IPS-18a (cell line): Measurements from ENCODE around the gene DGKH.
A peak's percentile ranks its signal among the peaks of the same experiment; 100 is the strongest.
"Not testable (repeated sequence)": the region's sequence is repeated elsewhere in the genome, so short reads cannot be mapped to it uniquely, and the experiment has no call there.

Experiments
- H3K27ac ChIP-seq: one replicate; pipeline ENCODE4 v1.5.1; 2013; ENCODE audit warnings: low read length
- H3K27me3 ChIP-seq: one replicate; pipeline ENCODE4 v1.6.1; 2013; ENCODE audit warnings: mild to moderate bottlenecking, low read length; ENCODE audit not compliant: control insufficient read depth, insufficient read depth
- H3K36me3 ChIP-seq: one replicate; pipeline ENCODE4 v1.6.1; 2013; ENCODE audit warnings: low read depth, low read length; ENCODE audit not compliant: control insufficient read depth
- H3K4me1 ChIP-seq: one replicate; pipeline ENCODE4 v1.6.1; 2013; ENCODE audit warnings: low read depth, low read length; ENCODE audit not compliant: control insufficient read depth
- H3K4me3 ChIP-seq: one replicate; pipeline ENCODE4 v1.5.1; 2013; ENCODE audit warnings: low read length
- H3K9ac ChIP-seq: one replicate; pipeline ENCODE4 v1.6.1; 2013; ENCODE audit warnings: mild to moderate bottlenecking, low read length, moderate library complexity
- H3K9me3 ChIP-seq: one replicate; pipeline ENCODE4 v1.6.1; 2013; ENCODE audit warnings: low read depth, low read length; ENCODE audit not compliant: control insufficient read depth

DGKH gene

GRCh38 chr13:42076309-42076713 is 27.9 kb downstream of the DGKH start:
- H3K27me3 ChIP-seq: no peaks in the 10 kb centered on the region
- H3K9me3 ChIP-seq: no peaks in the 10 kb centered on the region
- no peak overlapping the region for H3K4me3 ChIP-seq
- H3K36me3 ChIP-seq: no peaks in the 10 kb centered on the region
- H3K4me1 ChIP-seq: no peaks in the 10 kb centered on the region
- no peak overlapping the region for H3K27ac ChIP-seq
- H3K9ac ChIP-seq: no peak overlapping the region

DNA sequence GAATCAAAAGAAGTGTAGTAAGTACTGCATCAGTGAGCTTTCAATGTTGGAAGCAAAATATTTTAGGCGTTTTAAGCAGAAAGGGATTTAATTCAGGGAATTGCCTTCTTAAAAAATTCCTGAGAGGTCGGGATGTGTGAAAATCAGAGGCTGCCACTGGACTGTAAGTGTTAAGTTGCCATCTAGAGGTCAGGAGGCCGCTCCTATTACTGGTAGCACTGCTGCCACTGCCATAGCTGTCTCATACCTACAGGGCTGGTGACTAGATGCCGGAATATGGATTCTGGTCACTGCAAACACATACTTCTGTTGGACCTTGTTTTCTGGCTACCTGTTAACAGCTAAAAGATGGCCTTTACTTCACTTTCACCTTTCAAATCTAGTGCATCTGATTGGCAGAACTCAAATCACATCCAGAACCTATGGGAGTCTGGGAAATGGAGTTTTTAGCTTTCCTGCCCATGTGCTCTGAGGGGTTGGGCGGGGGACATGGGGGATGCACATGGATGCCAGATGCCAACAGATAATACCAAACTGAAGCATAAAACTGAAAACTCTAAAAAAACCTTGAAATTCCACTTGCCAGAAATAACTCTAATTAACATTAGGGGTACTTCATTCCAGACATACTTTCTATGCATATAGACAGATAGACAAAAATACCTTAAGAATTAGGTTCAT is 29.8 kb downstream of the DGKH start:
- H3K36me3 ChIP-seq: no peaks in the 10 kb centered on the region
- H3K27me3 ChIP-seq: no peaks in the 10 kb centered on the region
- no peaks in the 10 kb centered on the region for H3K4me1 ChIP-seq
- H3K4me3 ChIP-seq: no peak overlapping the region
- no peaks in the 10 kb centered on the region for H3K9me3 ChIP-seq
- peak overlapping the region; percentile 35 for H3K27ac ChIP-seq
- no peak overlapping the region for H3K9ac ChIP-seq

GRCh38 chr13:42083138-42083770 is 34.8 kb downstream of the DGKH start:
- Histone ChIP-seq H3K36me3 (no peaks in the 10 kb centered on the region), H3K4me1 (no peaks in the 10 kb centered on the region), H3K9ac (no peak overlapping the region), H3K9me3 (no peaks in the 10 kb centered on the region), H3K4me3 (no peak overlapping the region), H3K27me3 (no peaks in the 10 kb centered on the region), H3K27ac (no peak overlapping the region)

DNA sequence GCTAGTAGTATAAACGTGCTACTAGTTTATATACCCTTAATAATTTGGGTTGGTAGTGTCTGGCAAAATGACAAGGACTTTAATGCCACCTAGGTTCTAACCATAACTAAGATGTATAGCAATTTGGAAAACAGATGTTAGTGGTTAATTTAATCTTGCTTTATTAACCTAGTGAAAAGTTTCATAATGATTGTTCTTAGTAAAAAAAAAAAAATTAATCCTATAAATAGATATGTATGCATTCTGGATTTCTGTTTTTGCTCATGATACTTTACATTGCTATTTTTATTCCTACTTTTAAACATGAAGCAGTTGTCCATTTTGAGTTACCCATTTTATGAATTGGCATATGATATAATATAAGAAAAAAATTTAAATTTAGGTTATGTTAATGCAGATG is 36.3 kb downstream of the DGKH start:
- Histone ChIP-seq H3K9me3 (no peaks in the 10 kb centered on the region), H3K27ac (no peak overlapping the region), H3K4me1 (no peaks in the 10 kb centered on the region), H3K4me3 (no peak overlapping the region), H3K9ac (no peak overlapping the region), H3K27me3 (no peaks in the 10 kb centered on the region), H3K36me3 (no peaks in the 10 kb centered on the region)

- no peaks in the 10 kb centered on the region for H3K36me3 ChIP-seq
- no peaks in the 10 kb centered on the region for H3K9me3 ChIP-seq
- H3K4me3 ChIP-seq: no peak overlapping the region
- no peak overlapping the region for H3K27ac ChIP-seq
- H3K27me3 ChIP-seq: no peaks in the 10 kb centered on the region
- H3K4me1 ChIP-seq: no peaks in the 10 kb centered on the region
- no peak overlapping the region for H3K9ac ChIP-seq
Observed at GRCh38 chr13:42086582-42086981, 38.1 kb downstream of the DGKH start.

DNA sequence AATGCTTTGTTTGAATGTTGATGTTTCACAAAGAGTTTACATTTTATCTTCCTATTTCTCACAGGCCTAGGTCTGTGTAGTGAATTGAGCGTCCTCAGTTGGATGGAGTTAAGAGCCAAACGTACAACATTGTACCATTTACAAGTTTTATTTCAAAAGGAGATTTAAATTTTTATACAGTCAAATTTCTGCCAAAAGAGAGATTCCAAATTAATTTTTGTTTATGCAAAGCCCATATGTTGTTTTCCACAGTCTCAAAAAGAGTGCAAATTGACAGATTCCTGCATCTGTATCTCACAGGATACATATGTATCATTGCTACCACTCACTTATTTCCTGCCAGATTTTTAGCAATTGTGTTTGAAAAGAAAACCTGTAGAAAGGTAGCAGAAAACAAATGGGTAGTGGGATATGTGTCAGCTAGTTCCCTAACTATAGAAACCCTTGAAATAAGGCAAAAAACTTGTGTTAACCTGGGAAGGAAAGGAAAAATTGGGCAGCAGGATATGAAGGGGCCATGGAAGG is 46.1 kb downstream of the DGKH start:
- no peaks in the 10 kb centered on the region for H3K9me3 ChIP-seq

GRCh38 chr13:42096222-42096621 is 47.8 kb downstream of the DGKH start:
- H3K27ac ChIP-seq, H3K27me3 ChIP-seq, H3K4me1 ChIP-seq, H3K36me3 ChIP-seq, H3K9ac ChIP-seq, H3K9me3 ChIP-seq, H3K4me3 ChIP-seq: not testable (repeated sequence)

More for the DNA sequence above, 46.1 kb downstream of the DGKH start:
- no peaks in the 10 kb centered on the region for H3K4me1 ChIP-seq
- no peak overlapping the region for H3K27ac ChIP-seq
- H3K4me3 ChIP-seq: no peak overlapping the region
- no peak overlapping the region for H3K9ac ChIP-seq
- H3K36me3 ChIP-seq: no peaks in the 10 kb centered on the region
- H3K27me3 ChIP-seq: no peaks in the 10 kb centered on the region

DNA sequence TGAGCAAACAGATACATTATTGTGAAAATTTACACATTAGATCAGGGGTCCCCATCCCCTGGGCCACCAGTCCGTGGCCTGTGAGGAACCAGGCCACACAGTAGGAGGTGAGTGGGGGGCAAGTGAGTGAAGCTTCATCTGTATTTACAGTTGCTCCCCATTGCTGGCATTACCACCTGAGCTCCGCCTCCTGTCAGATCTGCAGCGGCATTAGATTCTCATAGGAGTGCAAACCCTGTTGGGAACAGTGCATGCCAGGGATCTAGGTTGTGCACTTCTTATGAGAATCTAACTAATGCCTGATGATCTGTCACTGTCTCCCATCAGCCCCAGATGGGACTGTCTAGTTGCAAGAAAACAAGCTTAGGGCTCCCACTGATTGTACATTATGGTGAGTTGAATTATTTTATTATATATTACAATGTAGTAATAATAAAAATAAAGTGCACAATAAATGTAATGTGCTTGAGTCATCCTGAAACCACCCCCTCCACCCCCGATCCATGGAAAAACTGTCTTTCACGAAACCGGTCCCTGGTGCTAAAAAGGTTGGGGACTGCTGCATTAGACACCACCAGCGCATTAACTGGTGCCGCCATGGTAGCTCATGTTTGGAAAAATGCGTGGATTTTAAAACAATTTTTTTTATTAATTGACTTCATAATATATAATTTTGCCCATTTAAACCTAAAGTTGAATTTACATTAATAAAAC is 51.7 kb downstream of the DGKH start:
- H3K27ac ChIP-seq: no peak overlapping the region
- H3K36me3 ChIP-seq: no peaks in the 10 kb centered on the region
- H3K4me1 ChIP-seq: no peaks in the 10 kb centered on the region
- no peaks in the 10 kb centered on the region for H3K27me3 ChIP-seq
- H3K9me3 ChIP-seq: no peaks in the 10 kb centered on the region
- H3K4me3 ChIP-seq: no peak overlapping the region
- no peak overlapping the region for H3K9ac ChIP-seq

GRCh38 chr13:42100960-42101359 is 52.5 kb downstream of the DGKH start:
- H3K27ac ChIP-seq: no peak overlapping the region
- H3K9me3 ChIP-seq: no peaks in the 10 kb centered on the region
- no peaks in the 10 kb centered on the region for H3K36me3 ChIP-seq
- H3K9ac ChIP-seq: no peak overlapping the region
- no peak overlapping the region for H3K4me3 ChIP-seq
- no peaks in the 10 kb centered on the region for H3K27me3 ChIP-seq
- no peaks in the 10 kb centered on the region for H3K4me1 ChIP-seq

GRCh38 chr13:42101821-42102585 is 53.6 kb downstream of the DGKH start:
- Histone ChIP-seq H3K27me3 (no peaks in the 10 kb centered on the region), H3K9me3 (no peaks in the 10 kb centered on the region), H3K36me3 (no peaks in the 10 kb centered on the region), H3K27ac (no peak overlapping the region), H3K9ac (no peak overlapping the region), H3K4me1 (no peaks in the 10 kb centered on the region), H3K4me3 (no peak overlapping the region)
